ENCODE results near the gene OBP2B. TPM values are rescaled to one million over a fixed set of nuclear protein-coding genes. Genes with fewer than 3 reads are reported as not detected.

Gene OBP2B
- polyA plus RNA-seq, 2 of the 4 experiments (the other 2 are of a cell fraction): not detected

DNA sequence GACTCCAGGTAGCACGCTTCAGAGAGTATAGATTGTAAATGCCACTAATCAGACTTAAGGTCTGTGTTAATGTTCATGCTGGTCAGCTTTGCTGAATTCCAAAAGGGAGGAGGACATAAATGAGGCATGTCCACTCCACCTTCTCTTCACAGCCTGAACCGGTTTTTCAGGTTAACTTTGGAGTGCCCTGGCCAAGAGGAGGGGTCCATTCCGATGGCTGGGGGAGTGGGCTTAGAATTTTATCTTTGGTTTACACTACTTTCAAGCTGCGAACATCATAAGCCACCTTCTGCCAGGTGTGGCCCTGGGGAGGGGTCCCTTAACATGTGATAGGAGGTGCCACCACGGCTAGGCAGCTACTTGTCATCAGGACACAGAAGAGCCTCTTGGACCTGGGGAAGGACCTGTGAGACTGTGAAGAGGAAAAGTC lies 41.7 kb upstream of the OBP2B start:
- ATAC-seq (no peak), DNase-seq (ENCODE audit: low read depth in 1 of 2, low spot score in 1 of 2) (no peak), FAIRE-seq (no peak)
- Histone ChIP-seq H3K27ac (no peak overlapping the region), H3K4me2 (no peak overlapping the region), H3K9me3 (peaks cover 8% of the 10 kb centered on the region; the same call in 1 of the 3 replicates), H3K4me1 (no peaks in the 10 kb centered on the region), H3K4me3 (no peak overlapping the region)
- 50% methylated on average over 5 of the region's 5 CpGs for WGBS (ENCODE audit: missing lambda C conversion rate)
- no peak for TF ChIP-seq MYC (IDR thresholded peaks at IDR 0.05; ENCODE audit: borderline replicate concordance, low read length)
- TF ChIP-seq, protein P1, sequence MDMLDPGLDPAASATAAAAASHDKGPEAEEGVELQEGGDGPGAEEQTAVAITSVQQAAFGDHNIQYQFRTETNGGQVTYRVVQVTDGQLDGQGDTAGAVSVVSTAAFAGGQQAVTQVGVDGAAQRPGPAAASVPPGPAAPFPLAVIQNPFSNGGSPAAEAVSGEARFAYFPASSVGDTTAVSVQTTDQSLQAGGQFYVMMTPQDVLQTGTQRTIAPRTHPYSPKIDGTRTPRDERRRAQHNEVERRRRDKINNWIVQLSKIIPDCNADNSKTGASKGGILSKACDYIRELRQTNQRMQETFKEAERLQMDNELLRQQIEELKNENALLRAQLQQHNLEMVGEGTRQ (IDR thresholded peaks at IDR 0.05): no peak
- no peak for TF ChIP-seq EP300 (IDR thresholded peaks at IDR 0.05)
- no peak for TF ChIP-seq FOXS1 (CRISPR knock-in tag; IDR thresholded peaks at IDR 0.05)
- no peak for TF ChIP-seq CBX8 (IDR thresholded peaks at IDR 0.05)
- TF ChIP-seq JUN (IDR thresholded peaks at IDR 0.05): no peak
- no peak for TF ChIP-seq BHLHE40 (IDR thresholded peaks at IDR 0.05; ENCODE audit: low read depth, low read length)
- TF ChIP-seq, protein P2, sequence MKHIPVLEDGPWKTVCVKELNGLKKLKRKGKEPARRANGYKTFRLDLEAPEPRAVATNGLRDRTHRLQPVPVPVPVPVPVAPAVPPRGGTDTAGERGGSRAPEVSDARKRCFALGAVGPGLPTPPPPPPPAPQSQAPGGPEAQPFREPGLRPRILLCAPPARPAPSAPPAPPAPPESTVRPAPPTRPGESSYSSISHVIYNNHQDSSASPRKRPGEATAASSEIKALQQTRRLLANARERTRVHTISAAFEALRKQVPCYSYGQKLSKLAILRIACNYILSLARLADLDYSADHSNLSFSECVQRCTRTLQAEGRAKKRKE (CRISPR knock-in tag; IDR thresholded peaks at IDR 0.05; ENCODE audit: low read depth): no peak
- no peak for TF ChIP-seq CHD2 (IDR thresholded peaks at IDR 0.05; ENCODE audit: low read length, partially characterized antibody)
- TF ChIP-seq KDM5A (IDR thresholded peaks at IDR 0.05): no peak
- no peak for TF ChIP-seq CTCF (IDR thresholded peaks at IDR 0.05)
- TF ChIP-seq, protein P3, sequence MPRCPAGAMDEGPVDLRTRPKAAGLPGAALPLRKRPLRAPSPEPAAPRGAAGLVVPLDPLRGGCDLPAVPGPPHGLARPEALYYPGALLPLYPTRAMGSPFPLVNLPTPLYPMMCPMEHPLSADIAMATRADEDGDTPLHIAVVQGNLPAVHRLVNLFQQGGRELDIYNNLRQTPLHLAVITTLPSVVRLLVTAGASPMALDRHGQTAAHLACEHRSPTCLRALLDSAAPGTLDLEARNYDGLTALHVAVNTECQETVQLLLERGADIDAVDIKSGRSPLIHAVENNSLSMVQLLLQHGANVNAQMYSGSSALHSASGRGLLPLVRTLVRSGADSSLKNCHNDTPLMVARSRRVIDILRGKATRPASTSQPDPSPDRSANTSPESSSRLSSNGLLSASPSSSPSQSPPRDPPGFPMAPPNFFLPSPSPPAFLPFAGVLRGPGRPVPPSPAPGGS (IDR thresholded peaks at IDR 0.05): no peak
- no peak for TF ChIP-seq HDAC2 (IDR thresholded peaks at IDR 0.05)
- TF ChIP-seq MAFK (IDR thresholded peaks at IDR 0.05; ENCODE audit: partially characterized antibody): no peak
- no peak for TF ChIP-seq POLR2AphosphoS2 (conservative IDR thresholded peaks at IDR 0.05; ENCODE audit: low read length)
- ChIA-PET CTCF (interaction anchor here (1.1 to 4.2 kb wide), 2 partner anchors 12 to 16 kb away, joined by 3 to 24 read pairs; no protein-coding TSS in a partner anchor), POLR2A (no interaction called here)

- no peak for FAIRE-seq
- TF ChIP-seq HDAC2 (IDR thresholded peaks at IDR 0.05): no peak
- no peak for TF ChIP-seq RNF2 (IDR thresholded peaks at IDR 0.05; ENCODE audit: borderline replicate concordance, low read depth)
- no peak for TF ChIP-seq NR3C1 (IDR thresholded peaks at IDR 0.05)
- no peak for TF ChIP-seq NPAS2 (CRISPR knock-in tag; IDR thresholded peaks at IDR 0.05; ENCODE audit: borderline replicate concordance)
- no peak for TF ChIP-seq REST (IDR thresholded peaks at IDR 0.05)
- TF ChIP-seq HOXB13 (CRISPR knock-in tag; IDR thresholded peaks at IDR 0.05; ENCODE audit: low read depth): no peak
- TF ChIP-seq RCOR1 (IDR thresholded peaks at IDR 0.05; ENCODE audit: low read depth, low read length): no peak
- no peak for TF ChIP-seq MAX (IDR thresholded peaks at IDR 0.05)
- no peak for TF ChIP-seq JUN (IDR thresholded peaks at IDR 0.05)
- TF ChIP-seq CBX8 (IDR thresholded peaks at IDR 0.05): no peak
- TF ChIP-seq FOSB (CRISPR knock-in tag; IDR thresholded peaks at IDR 0.05): no peak
- TF ChIP-seq, protein P3 (IDR thresholded peaks at IDR 0.05): no peak
- no peak for TF ChIP-seq NFE2L2 (conservative IDR thresholded peaks at IDR 0.05; ENCODE audit: low read length)
- no peak for TF ChIP-seq MAFK (IDR thresholded peaks at IDR 0.05; ENCODE audit: partially characterized antibody)
- TF ChIP-seq CHD2 (IDR thresholded peaks at IDR 0.05; ENCODE audit: low read length, partially characterized antibody): no peak
- no peak for TF ChIP-seq MAZ (IDR thresholded peaks at IDR 0.05; ENCODE audit: borderline replicate concordance, low read depth, low read length)
- no peak for TF ChIP-seq ESRRA (IDR thresholded peaks at IDR 0.05; ENCODE audit: borderline replicate concordance, low read length)
- no peak for TF ChIP-seq ZSCAN20 (CRISPR knock-in tag; IDR thresholded peaks at IDR 0.05)
- TF ChIP-seq RARB (CRISPR knock-in tag; IDR thresholded peaks at IDR 0.05): no peak
- H3K4me1 ChIP-seq: no peaks in the 10 kb centered on the region
- H3K4me3 ChIP-seq: no peak overlapping the region
- no peak overlapping the region for H3K27ac ChIP-seq
- ChIA-PET POLR2A (no interaction called here), CTCF (interaction anchor here (0.7 to 4.2 kb wide), 2 partner anchors 10 to 19 kb away, joined by 3 to 24 read pairs; no protein-coding TSS in a partner anchor)
- 44% methylated on average over 1 of the region's 1 CpG for WGBS (ENCODE audit: missing lambda C conversion rate)
- no peak overlapping the region for H3K4me2 ChIP-seq
- no peak for DNase-seq (ENCODE audit: low read depth in 1 of 2, low spot score in 1 of 2)
- no peak for ATAC-seq
- H3K9me3 ChIP-seq: peaks cover 6% of the 10 kb centered on the region; the same call in 1 of the 3 replicates
These were observed 40.3 kb upstream of the OBP2B start for GRCh38 chr9:133249337-133249736.
